SU-DHL-6 (cell line): ENCODE measurements around the gene ATG10.

Experiments
- H2AFZ ChIP-seq: fragments of 200-600 bp; sonication (generic); 2 replicates; pipeline ENCODE4 v1.6.1; 2014; ENCODE audit warnings: low read depth, mild to moderate bottlenecking, moderate library complexity, mixed read lengths, antibody characterized with exemption, low read length; ENCODE audit not compliant: severe bottlenecking
- H3F3A ChIP-seq: fragments of 200-600 bp; shearing (Covaris generic); 2 replicates; pipeline ENCODE4 v1.6.0; 2016; ENCODE audit warnings: antibody characterized with exemption, mild to moderate bottlenecking; ENCODE audit not compliant: insufficient read depth
- H3K27ac ChIP-seq: fragments of 200-600 bp; sonication (generic); 2 replicates; pipeline ENCODE4 v1.5.1; 2016; ENCODE audit warnings: low read depth, mild to moderate bottlenecking, low read length, moderate library complexity, mixed read lengths
- H3K27me3 ChIP-seq: fragments of 200-600 bp; sonication (generic), shearing (Covaris generic); 2 replicates; pipeline ENCODE4 v1.6.0; 2014; ENCODE audit warnings: mild to moderate bottlenecking, low read length
- H3K36me3 ChIP-seq: fragments of 200-600 bp; sonication (generic); 2 replicates; pipeline ENCODE4 v1.6.1; 2014; ENCODE audit warnings: mild to moderate bottlenecking, low read length, mixed read lengths
- H3K4me2 ChIP-seq: fragments of 300-600, 200-600 bp; shearing (Covaris generic), sonication (generic); 2 replicates; pipeline ENCODE4 v1.6.0; 2014; ENCODE audit warnings: low read length, low read depth, mild to moderate bottlenecking; ENCODE audit not compliant: poor library complexity, severe bottlenecking
- H3K4me3 ChIP-seq: fragments of 200-600 bp; sonication (generic); 2 replicates; pipeline ENCODE4 v1.5.1; 2014; ENCODE audit warnings: antibody characterized with exemption, low read length, mild to moderate bottlenecking, mixed read lengths; ENCODE audit not compliant: insufficient read depth, poor library complexity, severe bottlenecking
- H3K79me2 ChIP-seq: fragments of 200-600 bp; sonication (generic); 2 replicates; pipeline ENCODE4 v1.6.1; 2014; ENCODE audit warnings: mild to moderate bottlenecking, low read length, moderate library complexity; ENCODE audit not compliant: insufficient read depth
- H3K9ac ChIP-seq: fragments of 200-600 bp; sonication (generic); 2 replicates; pipeline ENCODE4 v1.7.0; 2014; ENCODE audit warnings: mild to moderate bottlenecking, low read length
- H3K9me2 ChIP-seq: fragments of 200-600 bp; sonication (generic); replicated peaks from 2 replicates; pipeline ENCODE4 v1.6.1; 2014; ENCODE audit warnings: low read length; ENCODE audit not compliant: insufficient read depth
- H3K9me3 ChIP-seq: fragments of 200-600 bp; sonication (generic); 2 replicates; pipeline ENCODE4 v1.6.1; 2014; ENCODE audit warnings: low read length, mixed read lengths; ENCODE audit not compliant: insufficient read depth
- H4K20me1 ChIP-seq: fragments of 200-600 bp; sonication (generic); 2 replicates; pipeline ENCODE4 v1.6.1; 2014; ENCODE audit warnings: low read depth, mild to moderate bottlenecking, antibody characterized with exemption, low read length, moderate library complexity, mixed read lengths
- EZH2phosphoT487 ChIP-seq: fragments of 200-600 bp; sonication (generic), shearing (Covaris generic); conservative IDR thresholded peaks from 2 replicates; pipeline ENCODE4 v1.6.1; 2018; ENCODE audit warnings: mild to moderate bottlenecking, antibody characterized with exemption, low read length, moderate library complexity, mixed read lengths
- TF ChIP-seq, protein P1 (sequence below): fragments of 200-600 bp; sonication (generic); IDR thresholded peaks from one replicate; pipeline ENCODE4 v1.5.1; 2017; ENCODE audit warnings: antibody characterized with exemption, mild to moderate bottlenecking, low read length, moderate library complexity; ENCODE audit not compliant: insufficient read depth, poor library complexity, severe bottlenecking

The ATG10 gene

DNA sequence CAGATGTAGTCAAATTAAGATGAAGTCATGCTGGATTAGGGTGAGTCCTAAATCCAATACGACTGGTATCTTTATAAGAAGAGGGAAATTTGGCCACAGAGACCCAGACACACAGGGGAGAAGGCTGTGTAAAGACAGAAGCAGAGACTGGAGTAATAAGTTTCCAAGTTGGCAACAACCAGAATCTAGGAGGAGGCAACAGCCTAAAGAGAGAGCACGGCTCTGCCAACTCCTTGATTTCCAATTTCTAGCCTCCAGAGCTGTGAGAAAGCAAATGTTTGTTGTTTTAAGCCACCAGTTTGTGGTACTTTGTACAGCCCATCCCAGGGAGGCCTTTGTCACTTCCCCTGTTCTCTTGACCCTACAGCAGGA lies 74.4 kb downstream of the ATG10 start:
- Histone ChIP-seq H3K9me2 (no peaks in the 10 kb centered on the region), H3K36me3 (no peaks in the 10 kb centered on the region), H3K79me2 (no peaks in the 10 kb centered on the region), H3K9ac (no peak overlapping the region), H3K4me2 (no peak overlapping the region), H2AFZ (no peak overlapping the region), H3K27me3 (no peaks in the 10 kb centered on the region), H3K27ac (no peak overlapping the region), H4K20me1 (no peaks in the 10 kb centered on the region), H3F3A (no peaks in the 10 kb centered on the region), H3K9me3 (peaks cover 7% of the 10 kb centered on the region; the same call in 1 of the 2 replicates), H3K4me3 (no peak overlapping the region)
- TF ChIP-seq EZH2phosphoT487 = no peak
- TF ChIP-seq, protein P1, sequence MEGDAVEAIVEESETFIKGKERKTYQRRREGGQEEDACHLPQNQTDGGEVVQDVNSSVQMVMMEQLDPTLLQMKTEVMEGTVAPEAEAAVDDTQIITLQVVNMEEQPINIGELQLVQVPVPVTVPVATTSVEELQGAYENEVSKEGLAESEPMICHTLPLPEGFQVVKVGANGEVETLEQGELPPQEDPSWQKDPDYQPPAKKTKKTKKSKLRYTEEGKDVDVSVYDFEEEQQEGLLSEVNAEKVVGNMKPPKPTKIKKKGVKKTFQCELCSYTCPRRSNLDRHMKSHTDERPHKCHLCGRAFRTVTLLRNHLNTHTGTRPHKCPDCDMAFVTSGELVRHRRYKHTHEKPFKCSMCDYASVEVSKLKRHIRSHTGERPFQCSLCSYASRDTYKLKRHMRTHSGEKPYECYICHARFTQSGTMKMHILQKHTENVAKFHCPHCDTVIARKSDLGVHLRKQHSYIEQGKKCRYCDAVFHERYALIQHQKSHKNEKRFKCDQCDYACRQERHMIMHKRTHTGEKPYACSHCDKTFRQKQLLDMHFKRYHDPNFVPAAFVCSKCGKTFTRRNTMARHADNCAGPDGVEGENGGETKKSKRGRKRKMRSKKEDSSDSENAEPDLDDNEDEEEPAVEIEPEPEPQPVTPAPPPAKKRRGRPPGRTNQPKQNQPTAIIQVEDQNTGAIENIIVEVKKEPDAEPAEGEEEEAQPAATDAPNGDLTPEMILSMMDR = no peak

DNA sequence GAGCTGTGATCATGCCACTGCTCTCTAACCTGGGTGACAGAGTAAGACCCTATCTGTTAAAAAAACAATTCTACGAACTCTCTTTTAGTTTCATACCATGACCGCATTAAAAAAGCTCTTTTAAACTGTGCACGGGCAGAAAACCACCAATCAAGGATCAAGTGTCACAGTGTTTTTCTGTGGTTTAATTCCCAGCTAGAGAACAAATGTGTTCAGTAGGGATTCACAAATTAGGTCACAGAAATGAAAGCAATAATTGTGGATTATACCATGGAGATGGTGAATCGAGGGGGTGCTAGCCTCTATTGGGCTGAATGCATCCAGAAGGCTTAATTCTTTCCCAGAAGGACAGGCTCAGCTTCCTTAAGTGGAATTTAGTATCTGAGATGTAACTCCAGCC lies 79.1 kb downstream of the ATG10 start:
- no peaks in the 10 kb centered on the region for H3K27me3 ChIP-seq
- no peak overlapping the region for H2AFZ ChIP-seq
- no peak for TF ChIP-seq EZH2phosphoT487
- TF ChIP-seq, protein P1 = no peak
- no peaks in the 10 kb centered on the region for H3K36me3 ChIP-seq
- H3K9ac ChIP-seq = no peak overlapping the region
- H3K9me2 ChIP-seq = no peaks in the 10 kb centered on the region
- no peaks in the 10 kb centered on the region for H3K79me2 ChIP-seq
- H3K4me2 ChIP-seq = no peak overlapping the region
- no peaks in the 10 kb centered on the region for H4K20me1 ChIP-seq
- no peak overlapping the region for H3K4me3 ChIP-seq
- no peak overlapping the region for H3K27ac ChIP-seq
- no peaks in the 10 kb centered on the region for H3K9me3 ChIP-seq
- no peaks in the 10 kb centered on the region for H3F3A ChIP-seq

DNA sequence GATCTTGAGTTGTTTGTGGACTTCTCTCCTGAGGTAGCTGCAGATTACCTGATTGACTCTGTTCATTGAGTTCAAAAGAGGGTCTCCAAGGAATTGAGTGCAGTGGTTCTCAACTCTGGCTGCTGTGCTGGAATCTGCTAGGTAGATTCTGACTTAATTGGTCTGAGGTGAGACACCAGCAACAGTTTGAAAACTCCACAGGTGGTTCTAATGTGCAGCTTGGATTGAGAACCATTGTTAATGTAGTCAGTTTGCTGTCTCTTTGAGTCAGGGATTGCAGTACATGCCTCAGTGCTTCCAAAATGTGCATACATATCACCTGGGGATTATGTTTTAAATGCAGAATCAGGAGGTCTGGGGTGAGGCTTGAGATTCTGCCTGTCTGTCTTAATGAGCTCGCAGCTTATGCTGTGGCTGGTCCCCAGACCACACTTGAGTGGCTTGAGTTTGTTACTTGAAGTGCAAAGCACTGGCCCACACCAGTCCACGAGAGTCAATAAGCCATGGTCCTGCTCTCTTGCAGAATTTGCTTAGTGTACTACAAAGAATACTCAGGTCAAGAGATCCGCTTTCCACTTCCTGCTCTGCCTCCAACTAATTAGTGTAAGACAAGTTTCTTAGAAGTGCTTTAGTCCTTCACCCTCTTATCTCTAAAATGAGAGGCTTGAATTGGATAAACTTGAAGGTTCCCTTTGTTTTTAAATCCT lies 82.3 kb downstream of the ATG10 start:
- H3K79me2 ChIP-seq = no peaks in the 10 kb centered on the region
- H3K27me3 ChIP-seq = no peaks in the 10 kb centered on the region
- H3K9ac ChIP-seq = no peak overlapping the region
- no peak overlapping the region for H3K4me2 ChIP-seq
- no peak overlapping the region for H3K27ac ChIP-seq
- no peaks in the 10 kb centered on the region for H3K9me2 ChIP-seq
- H3K36me3 ChIP-seq = no peaks in the 10 kb centered on the region
- H2AFZ ChIP-seq = no peak overlapping the region
- H3K9me3 ChIP-seq = no peaks in the 10 kb centered on the region
- H3F3A ChIP-seq = no peaks in the 10 kb centered on the region
- H3K4me3 ChIP-seq = no peak overlapping the region
- H4K20me1 ChIP-seq = no peaks in the 10 kb centered on the region
- TF ChIP-seq, protein P1 = no peak
- TF ChIP-seq EZH2phosphoT487 = no peak
